PC-3 (cell line): ENCODE results near the gene BSG. TPM values are rescaled to one million over a fixed set of nuclear protein-coding genes. Genes with fewer than 3 reads are reported as not detected.

Experiments used
- ATAC-seq: fragments of 200-7000 bp; cut with Tn5 transposase; 2 replicates; pipeline ENCODE4 v1.9.1; 2020; ENCODE audit warnings: mild to moderate bottlenecking, moderate library complexity
- BruUV-seq: library from RNA; stranded (reverse); fragments of 400-500 nt; replicated peaks from 2 replicates; lab custom pipeline; 2021; lab: Mats Ljungman, UMichigan
- CTCF ChIA-PET: fragments of 300-600 bp; sonication (Branson Sonifier 250); formaldehyde crosslinking; loops from one replicate; lab custom pipeline; 2022; ENCODE audit warnings: antibody characterized with exemption; lab: Charles Lee
- POLR2A ChIA-PET: fragments of 300-600 bp; sonication (Branson Sonifier 250); formaldehyde crosslinking; loops from one replicate; lab custom pipeline; 2022; ENCODE audit warnings: antibody characterized with exemption; ENCODE audit not compliant: unreplicated experiment; lab: Charles Lee
- DNase-seq: peaks from one replicate; pipeline ENCODE4 v3.0.0-alpha.2; 2015
- H2AFZ ChIP-seq: fragments of 300-600 bp; sonication (generic); 2 replicates; pipeline ENCODE4 v1.6.0; 2016; ENCODE audit warnings: antibody characterized with exemption, low read length
- H3F3A ChIP-seq: fragments of 300-600 bp; sonication (generic); one replicate; pipeline ENCODE4 v1.6.0; 2017; ENCODE audit warnings: antibody characterized with exemption, low read length, control low read depth, mild to moderate bottlenecking; ENCODE audit not compliant: unreplicated experiment
- H3K27ac ChIP-seq: fragments of 300-600 bp; sonication (generic); 2 replicates; pipeline ENCODE4 v1.5.1; 2016; ENCODE audit warnings: mild to moderate bottlenecking, low read length
- H3K27me3 ChIP-seq: fragments of 300-600 bp; sonication (generic); 2 replicates; pipeline ENCODE4 v1.6.1; 2016; ENCODE audit warnings: low read length, mixed read lengths
- H3K36me3 ChIP-seq: fragments of 300-600 bp; sonication (generic); 2 replicates; pipeline ENCODE4 v1.6.1; 2016; ENCODE audit warnings: low read depth, mixed run types, low read length, mixed read lengths
- H3K4me1 ChIP-seq: fragments of 300-600 bp; sonication (generic); 2 replicates; pipeline ENCODE4 v1.5.1; 2016; ENCODE audit warnings: low read length; ENCODE audit not compliant: insufficient read depth
- H3K4me2 ChIP-seq: fragments of 300-600 bp; sonication (generic); 2 replicates; pipeline ENCODE4 v1.6.0; 2016; ENCODE audit warnings: low read length
- H3K4me3 ChIP-seq: fragments of 300-600 bp; sonication (generic); 2 replicates; pipeline ENCODE4 v1.5.1; 2016; ENCODE audit warnings: mild to moderate bottlenecking, low read length, mixed read lengths
- H3K79me2 ChIP-seq: fragments of 300-600 bp; sonication (generic); 2 replicates; pipeline ENCODE4 v1.6.1; 2017; ENCODE audit warnings: low read length, mixed read lengths
- H3K9ac ChIP-seq: fragments of 300-600 bp; sonication (generic); 2 replicates; pipeline ENCODE4 v1.6.0; 2016; ENCODE audit warnings: mild to moderate bottlenecking, low read length
- H3K9me2 ChIP-seq: fragments of 300-600 bp; sonication (generic); replicated peaks from 2 replicates; pipeline ENCODE4 v1.6.1; 2016; ENCODE audit warnings: mixed run types, low read length, mixed read lengths
- H3K9me3 ChIP-seq: fragments of 300-600 bp; sonication (generic); 2 replicates; pipeline ENCODE4 v1.6.1; 2016; ENCODE audit warnings: low read length, mixed read lengths
- H4K20me1 ChIP-seq: fragments of 300-600 bp; sonication (generic); 2 replicates; pipeline ENCODE4 v1.6.1; 2016; ENCODE audit warnings: low read length, mixed read lengths
- CTCF ChIP-seq: fragments of 300-600 bp; sonication (generic); conservative IDR thresholded peaks from 2 replicates; pipeline ENCODE4 v1.5.1; 2017; ENCODE audit warnings: antibody characterized with exemption, low read depth, mild to moderate bottlenecking, low read length
- EZH2 ChIP-seq: fragments of 300-600 bp; sonication (generic); IDR thresholded peaks from one replicate; pipeline ENCODE4 v1.6.1; 2017; ENCODE audit warnings: antibody characterized with exemption, mild to moderate bottlenecking, low read length; ENCODE audit not compliant: unreplicated experiment
- EZH2phosphoT487 ChIP-seq: fragments of 300-600 bp; sonication (generic); IDR thresholded peaks from 2 replicates; pipeline ENCODE4 v1.6.1; 2018; ENCODE audit warnings: mild to moderate bottlenecking, antibody characterized with exemption, low read length, borderline replicate concordance
- intact Hi-C: fragments of 100-400 bp; cut with micrococcal nuclease; formaldehyde crosslinking; loops from 2 replicates; pipeline ENCODE4 v1.9.0; 2023
- total RNA-seq: library from RNA; depleted of rRNA; stranded (reverse); fragments of >200 nt; gene quantifications from 2 replicates; pipeline ENCODE4 v1.2.3, GENCODE V29; 2014

Gene BSG
- total RNA-seq, 1 experiment from 2014 or later: 458 TPM

DNA sequence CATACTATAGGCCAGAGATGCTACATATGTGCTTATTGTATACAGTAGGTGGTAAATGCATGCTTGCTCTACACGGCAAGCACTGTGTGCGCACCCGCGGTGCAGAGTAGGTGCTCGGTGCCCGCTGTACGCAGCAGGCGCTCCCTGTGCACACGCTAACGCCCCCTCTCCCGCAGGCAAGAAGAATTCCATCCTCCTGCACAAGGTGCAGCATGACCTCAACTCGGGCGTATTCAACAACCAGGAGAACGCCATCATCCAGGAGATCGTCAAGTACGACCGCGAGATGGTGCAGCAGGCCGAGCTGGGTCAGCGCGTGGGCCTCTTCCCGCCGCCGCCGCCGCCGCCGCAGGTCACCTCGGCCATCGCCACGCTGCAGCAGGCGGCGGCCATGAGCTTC, 43.2 kb downstream of the BSG start:
- no peaks in the 10 kb centered on the region for H3K27me3 ChIP-seq
- DNase-seq: no peak
- ATAC-seq: no peak
- no peaks in the 10 kb centered on the region for H3K9me3 ChIP-seq
- TF ChIP-seq EZH2phosphoT487 (no peak), EZH2 (no peak), CTCF (no peak)
- H3K27ac ChIP-seq: no peak overlapping the region
- BruUV-seq: no TSS peak
- H2AFZ ChIP-seq: no peak overlapping the region
- H3F3A ChIP-seq: no peaks in the 10 kb centered on the region
- no peaks in the 10 kb centered on the region for H3K79me2 ChIP-seq
- no peak overlapping the region for H3K9ac ChIP-seq
- H3K4me1 ChIP-seq: no peaks in the 10 kb centered on the region
- no peak overlapping the region for H3K4me2 ChIP-seq
- no peaks in the 10 kb centered on the region; the same call in 1 of the 2 replicates for H3K36me3 ChIP-seq
- intact Hi-C loops: no loop called here
- no peaks in the 10 kb centered on the region for H3K9me2 ChIP-seq
- POLR2A ChIA-PET: no interaction called here
- CTCF ChIA-PET: no interaction called here
- no peaks in the 10 kb centered on the region for H4K20me1 ChIP-seq
- no peak overlapping the region for H3K4me3 ChIP-seq

DNA sequence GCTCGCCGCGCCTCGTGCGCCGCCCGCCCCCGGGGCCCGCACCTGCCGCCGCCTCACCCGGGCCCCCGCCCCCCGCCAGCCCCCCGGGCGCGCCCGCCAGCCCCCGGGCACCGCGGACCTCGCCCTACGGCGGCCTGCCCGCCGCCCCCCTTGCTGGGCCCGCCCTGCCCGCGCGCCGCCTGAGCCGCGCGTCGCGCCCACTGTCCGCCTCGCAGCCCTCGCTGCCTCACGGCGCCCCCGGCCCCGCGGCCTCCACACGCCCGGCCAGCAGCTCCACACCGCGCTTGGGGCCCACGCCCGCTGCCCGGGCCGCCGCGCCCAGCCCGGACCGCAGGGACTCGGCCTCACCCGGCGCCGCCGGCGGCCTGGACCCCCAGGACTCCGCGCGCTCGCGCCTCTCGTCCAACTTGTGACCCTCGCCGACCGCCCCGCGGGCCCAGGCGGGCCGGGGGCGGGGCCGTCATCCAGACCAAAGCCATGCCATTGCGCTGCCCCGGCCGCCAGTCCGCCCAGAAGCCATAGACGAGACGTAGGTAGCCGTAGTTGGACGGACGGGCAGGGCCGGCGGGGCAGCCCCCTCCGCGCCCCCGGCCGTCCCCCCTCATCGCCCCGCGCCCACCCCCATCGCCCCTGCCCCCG, 43.8 kb downstream of the BSG start:
- Histone ChIP-seq H3K4me2 (no peak overlapping the region), H4K20me1 (no peaks in the 10 kb centered on the region), H3K4me3 (no peak overlapping the region), H3K4me1 (no peaks in the 10 kb centered on the region), H3K79me2 (no peaks in the 10 kb centered on the region), H3K9me2 (no peaks in the 10 kb centered on the region), H3K36me3 (no peaks in the 10 kb centered on the region; the same call in 1 of the 2 replicates), H3K27ac (no peak overlapping the region), H2AFZ (no peak overlapping the region), H3K9ac (no peak overlapping the region), H3K9me3 (no peaks in the 10 kb centered on the region), H3K27me3 (no peaks in the 10 kb centered on the region), H3F3A (no peaks in the 10 kb centered on the region)
- intact Hi-C loops: no loop called here
- BruUV-seq: no TSS peak
- CTCF ChIA-PET: no interaction called here
- ATAC-seq (no peak), DNase-seq (no peak)
- TF ChIP-seq CTCF (no peak), EZH2phosphoT487 (no peak), EZH2 (no peak)
- POLR2A ChIA-PET: no interaction called here

DNA sequence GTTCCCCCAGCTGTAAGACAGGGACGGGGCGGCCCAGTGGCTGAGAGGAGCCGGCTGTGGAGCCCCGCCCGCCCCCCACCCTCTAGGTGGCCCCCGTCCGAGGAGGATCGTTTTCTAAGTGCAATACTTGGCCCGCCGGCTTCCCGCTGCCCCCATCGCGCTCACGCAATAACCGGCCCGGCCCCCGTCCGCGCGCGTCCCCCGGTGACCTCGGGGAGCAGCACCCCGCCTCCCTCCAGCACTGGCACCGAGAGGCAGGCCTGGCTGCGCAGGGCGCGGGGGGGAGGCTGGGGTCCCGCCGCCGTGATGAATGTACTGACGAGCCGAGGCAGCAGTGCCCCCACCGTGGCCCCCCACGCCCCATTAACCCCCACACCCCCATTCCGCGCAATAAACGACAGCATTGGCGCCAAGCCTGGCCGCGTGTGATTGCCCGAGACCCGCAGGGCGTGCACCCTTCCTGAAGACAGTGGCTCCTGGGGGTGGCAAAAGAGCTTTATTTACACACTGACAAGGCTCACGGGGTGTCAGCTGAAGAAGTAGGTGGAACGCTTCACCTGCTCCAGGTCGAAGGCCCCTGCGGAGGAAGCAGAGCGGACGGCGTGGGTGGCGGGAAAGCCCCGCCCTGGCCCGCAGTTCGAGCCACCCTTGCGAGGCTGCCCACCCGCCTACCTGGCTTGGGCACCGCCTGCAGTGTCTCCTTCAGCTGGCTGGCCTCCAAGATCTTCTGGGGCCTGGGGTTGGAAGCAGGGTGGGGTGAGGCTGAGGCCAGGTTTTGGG, 44.5 kb downstream of the BSG start:
- H4K20me1 ChIP-seq: no peaks in the 10 kb centered on the region
- H3F3A ChIP-seq: no peaks in the 10 kb centered on the region
- H3K36me3 ChIP-seq: no peaks in the 10 kb centered on the region; the same call in 1 of the 2 replicates
- H3K9me3 ChIP-seq: no peaks in the 10 kb centered on the region
- no peaks in the 10 kb centered on the region for H3K4me1 ChIP-seq
- H3K4me2 ChIP-seq: no peak overlapping the region
- ATAC-seq (no peak), DNase-seq (no peak)
- BruUV-seq: no TSS peak
- no peak overlapping the region for H3K9ac ChIP-seq
- no peak overlapping the region for H2AFZ ChIP-seq
- no peaks in the 10 kb centered on the region for H3K79me2 ChIP-seq
- no peak overlapping the region for H3K4me3 ChIP-seq
- H3K27ac ChIP-seq: no peak overlapping the region
- H3K27me3 ChIP-seq: no peaks in the 10 kb centered on the region
- POLR2A ChIA-PET: no interaction called here
- CTCF ChIA-PET: no interaction called here
- intact Hi-C loops: no loop called here
- no peak for TF ChIP-seq EZH2phosphoT487
- no peak for TF ChIP-seq CTCF
- TF ChIP-seq EZH2: no peak
- H3K9me2 ChIP-seq: no peaks in the 10 kb centered on the region
